ENCODE results near the gene AMMECR1L.

The AMMECR1L gene

GRCh38 chr2:127901339-127902056, 15.7 kb upstream of the AMMECR1L start:
- Histone ChIP-seq H3K9ac (ENCODE audit: low read depth, low read length, poor library complexity) (no peak overlapping the region), H3K27me3 (ENCODE audit: control insufficient read depth in 3 of 3, insufficient read depth in 3 of 3, low read depth in 1 of 3, low read length in 3 of 3) (peaks cover 0 to 9% (median 0%) of the 10 kb centered on the region in 3 experiments), H4K91ac (ENCODE audit: low read depth, low read length, poor library complexity) (no peak overlapping the region), H2BK15ac (ENCODE audit: low read length) (no peak overlapping the region), H2AK5ac (ENCODE audit: low read depth, low read length) (no peak overlapping the region), H2AFZ (ENCODE audit: low read length) (peak overlapping the region; percentile 35), H3K4me1 (ENCODE audit: control insufficient read depth in 2 of 2, insufficient read depth in 1 of 2, low read depth in 1 of 2, low read length in 2 of 2) (no peaks in the 10 kb centered on the region), H3K4ac (ENCODE audit: low read length) (no peak overlapping the region), H3K14ac (ENCODE audit: low read length) (no peak overlapping the region), H3K18ac (ENCODE audit: low read length) (no peak overlapping the region), H2BK12ac (ENCODE audit: low read length) (no peak overlapping the region), H3K23ac (ENCODE audit: low read depth, low read length, poor library complexity) (no peak overlapping the region), H3K79me1 (ENCODE audit: low read depth, low read length) (no peaks in the 10 kb centered on the region), H3K27ac (replicated peaks; ENCODE audit: low read length) (no peak overlapping the region), H3K9me3 (replicated peaks in 1 of 2; ENCODE audit: control insufficient read depth in 2 of 2, insufficient read depth in 1 of 2, low read depth in 1 of 2, low read length in 2 of 2) (peaks cover 0 to 2% of the 10 kb centered on the region in 2 donors), H3K36me3 (replicated peaks in 1 of 2; ENCODE audit: control insufficient read depth in 2 of 2, insufficient read depth in 2 of 2, low read length in 2 of 2) (no peaks in the 10 kb centered on the region), H3K4me3 (ENCODE audit: low read length in 2 of 2) (no peak overlapping the region), H3K4me2 (ENCODE audit: insufficient read depth, low read length, poor library complexity, severe bottlenecking) (no peak overlapping the region), H2BK120ac (ENCODE audit: low read depth, low read length) (no peak overlapping the region), H4K8ac (ENCODE audit: low read depth, low read length) (no peak overlapping the region), H2BK5ac (ENCODE audit: low read length) (no peak overlapping the region)
- no CpG with 5 or more reads among the region's 12 CpGs for whole genome bisulfite sequencing, 2 donors (ENCODE audit: extremely low coverage in 2 of 2, insufficient read length in 2 of 2, insufficient replicate concordance in 1 of 2)
- no peak for DNase-seq (ENCODE audit: low spot score)

DNA sequence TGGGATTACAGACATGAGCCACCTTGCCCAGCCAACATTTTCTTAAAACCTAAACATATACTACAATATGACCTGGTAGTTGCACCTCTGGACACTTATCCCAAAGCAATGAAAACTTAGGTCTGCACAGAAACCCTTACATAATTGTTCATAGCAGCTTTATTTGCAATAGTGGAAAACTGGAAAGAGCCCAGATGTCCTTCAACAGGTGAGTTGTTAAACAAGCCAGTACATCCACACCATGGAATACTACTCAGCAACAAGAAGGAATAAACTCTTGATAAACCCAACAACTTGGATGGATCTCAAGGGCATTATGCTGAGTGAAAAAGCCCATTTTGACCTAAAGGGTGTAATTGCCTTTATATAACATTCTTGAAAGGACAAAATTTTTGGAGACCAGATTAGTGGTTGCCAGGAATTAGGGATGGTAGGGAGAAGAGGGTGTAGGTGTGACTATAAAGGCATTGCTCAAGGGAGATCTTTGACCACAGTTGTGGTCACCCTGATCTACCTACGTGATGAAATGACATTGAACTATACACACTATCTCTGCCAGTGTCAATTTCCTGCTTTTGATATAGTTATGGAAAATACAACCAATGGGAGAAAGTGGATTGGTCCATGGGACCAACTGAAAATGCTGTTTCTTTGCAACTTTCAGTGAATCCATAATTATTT, 11.9 kb upstream of the AMMECR1L start:
- H3K27ac ChIP-seq (replicated peaks; ENCODE audit: low read length), result no peak overlapping the region
- H3K23ac ChIP-seq (ENCODE audit: low read depth, low read length, poor library complexity), result no peak overlapping the region
- H3K4me2 ChIP-seq (ENCODE audit: insufficient read depth, low read length, poor library complexity, severe bottlenecking), result no peak overlapping the region
- no peak overlapping the region for H2BK120ac ChIP-seq (ENCODE audit: low read depth, low read length)
- no peak for DNase-seq (ENCODE audit: low spot score)
- no peak overlapping the region for H2BK15ac ChIP-seq (ENCODE audit: low read length)
- H3K79me1 ChIP-seq (ENCODE audit: low read depth, low read length), result no peaks in the 10 kb centered on the region
- H3K27me3 ChIP-seq (ENCODE audit: control insufficient read depth in 3 of 3, insufficient read depth in 3 of 3, low read depth in 1 of 3, low read length in 3 of 3), result no peaks in the 10 kb centered on the region
- no peak overlapping the region for H3K18ac ChIP-seq (ENCODE audit: low read length)
- no peaks in the 10 kb centered on the region for H3K36me3 ChIP-seq (replicated peaks in 1 of 2; ENCODE audit: control insufficient read depth in 2 of 2, insufficient read depth in 2 of 2, low read length in 2 of 2)
- WGBS, 2 donors (ENCODE audit: extremely low coverage in 2 of 2, insufficient read length in 2 of 2, insufficient replicate concordance in 1 of 2), result no CpG with 5 or more reads among the region's 1 CpG
- no peak overlapping the region for H2BK12ac ChIP-seq (ENCODE audit: low read length)
- H3K4ac ChIP-seq (ENCODE audit: low read length), result no peak overlapping the region
- no peak overlapping the region for H3K14ac ChIP-seq (ENCODE audit: low read length)
- H2AFZ ChIP-seq (ENCODE audit: low read length), result no peak overlapping the region
- no peak overlapping the region for H2BK5ac ChIP-seq (ENCODE audit: low read length)
- H2AK5ac ChIP-seq (ENCODE audit: low read depth, low read length), result no peak overlapping the region
- H4K8ac ChIP-seq (ENCODE audit: low read depth, low read length), result no peak overlapping the region
- H3K4me1 ChIP-seq (ENCODE audit: control insufficient read depth in 2 of 2, insufficient read depth in 1 of 2, low read depth in 1 of 2, low read length in 2 of 2), result peaks cover 0 to 5% of the 10 kb centered on the region in 2 donors
- H3K4me3 ChIP-seq (ENCODE audit: low read length in 2 of 2), result no peak overlapping the region
- no peak overlapping the region for H3K9ac ChIP-seq (ENCODE audit: low read depth, low read length, poor library complexity)
- peaks cover 0 to 2% of the 10 kb centered on the region in 2 donors for H3K9me3 ChIP-seq (replicated peaks in 1 of 2; ENCODE audit: control insufficient read depth in 2 of 2, insufficient read depth in 1 of 2, low read depth in 1 of 2, low read length in 2 of 2)
- no peak overlapping the region for H4K91ac ChIP-seq (ENCODE audit: low read depth, low read length, poor library complexity)

- no peak overlapping the region for H3K9ac ChIP-seq (ENCODE audit: low read depth, low read length, poor library complexity)
- peak overlapping the region; percentile 18 for H3K4me2 ChIP-seq (ENCODE audit: insufficient read depth, low read length, poor library complexity, severe bottlenecking)
- no peak overlapping the region for H3K14ac ChIP-seq (ENCODE audit: low read length)
- no peak overlapping the region for H2BK15ac ChIP-seq (ENCODE audit: low read length)
- H2BK120ac ChIP-seq (ENCODE audit: low read depth, low read length), result no peak overlapping the region
- no peak overlapping the region for H3K4me3 ChIP-seq (ENCODE audit: low read length in 2 of 2)
- H3K4me1 ChIP-seq (ENCODE audit: control insufficient read depth in 2 of 2, insufficient read depth in 1 of 2, low read depth in 1 of 2, low read length in 2 of 2), result peaks cover 0 to 5% of the 10 kb centered on the region in 2 donors
- no peak overlapping the region for H4K91ac ChIP-seq (ENCODE audit: low read depth, low read length, poor library complexity)
- no peaks in the 10 kb centered on the region for H3K36me3 ChIP-seq (replicated peaks in 1 of 2; ENCODE audit: control insufficient read depth in 2 of 2, insufficient read depth in 2 of 2, low read length in 2 of 2)
- H2BK12ac ChIP-seq (ENCODE audit: low read length), result no peak overlapping the region
- DNase-seq (ENCODE audit: low spot score), result no peak
- peaks cover 0 to 2% of the 10 kb centered on the region in 2 donors for H3K9me3 ChIP-seq (replicated peaks in 1 of 2; ENCODE audit: control insufficient read depth in 2 of 2, insufficient read depth in 1 of 2, low read depth in 1 of 2, low read length in 2 of 2)
- H3K23ac ChIP-seq (ENCODE audit: low read depth, low read length, poor library complexity), result no peak overlapping the region
- peak overlapping the region; percentile 73 for H2BK5ac ChIP-seq (ENCODE audit: low read length)
- H4K8ac ChIP-seq (ENCODE audit: low read depth, low read length), result no peak overlapping the region
- H3K4ac ChIP-seq (ENCODE audit: low read length), result no peak overlapping the region
- H3K27me3 ChIP-seq (ENCODE audit: control insufficient read depth in 3 of 3, insufficient read depth in 3 of 3, low read depth in 1 of 3, low read length in 3 of 3), result no peaks in the 10 kb centered on the region
- H2AFZ ChIP-seq (ENCODE audit: low read length), result peak overlapping the region; percentile 37
- no peak overlapping the region for H2AK5ac ChIP-seq (ENCODE audit: low read depth, low read length)
- no CpG with 5 or more reads among the region's 5 CpGs for WGBS, 2 donors (ENCODE audit: extremely low coverage in 2 of 2, insufficient read length in 2 of 2, insufficient replicate concordance in 1 of 2)
- no peaks in the 10 kb centered on the region for H3K79me1 ChIP-seq (ENCODE audit: low read depth, low read length)
- no peak overlapping the region for H3K27ac ChIP-seq (replicated peaks; ENCODE audit: low read length)
- peak overlapping the region; percentile 37 for H3K18ac ChIP-seq (ENCODE audit: low read length)
These were observed 7.7 kb upstream of the AMMECR1L start for GRCh38 chr2:127893494-127893893.

DNA sequence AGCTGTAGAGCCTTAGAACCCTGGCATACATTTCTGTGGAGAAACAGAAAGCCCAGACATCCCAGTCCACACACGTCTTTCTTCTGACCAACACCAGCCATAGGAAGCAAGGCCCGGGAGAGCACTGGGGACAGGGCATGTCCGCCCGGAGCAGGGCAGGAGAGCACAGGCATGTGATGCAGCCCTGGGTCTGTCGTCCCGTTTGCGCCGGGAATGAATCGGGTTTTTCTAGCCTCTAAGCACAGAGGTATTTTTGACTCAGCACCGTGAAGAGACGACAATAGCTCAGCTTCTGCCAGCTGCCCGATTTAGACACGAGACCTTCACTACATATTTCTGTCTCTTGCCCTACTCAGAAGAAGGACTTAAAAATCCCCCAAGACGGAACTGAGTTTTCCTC, 7.3 kb upstream of the AMMECR1L start:
- Histone ChIP-seq H3K27ac (replicated peaks; ENCODE audit: low read length) (no peak overlapping the region), H3K14ac (ENCODE audit: low read length) (no peak overlapping the region), H3K4me3 (ENCODE audit: low read length in 2 of 2) (no peak overlapping the region), H3K4me1 (ENCODE audit: control insufficient read depth in 2 of 2, insufficient read depth in 1 of 2, low read depth in 1 of 2, low read length in 2 of 2) (peaks cover 0 to 5% of the 10 kb centered on the region in 2 donors), H2AFZ (ENCODE audit: low read length) (peak overlapping the region; percentile 37), H3K4me2 (ENCODE audit: insufficient read depth, low read length, poor library complexity, severe bottlenecking) (no peak overlapping the region), H3K4ac (ENCODE audit: low read length) (no peak overlapping the region), H3K9ac (ENCODE audit: low read depth, low read length, poor library complexity) (no peak overlapping the region), H2BK5ac (ENCODE audit: low read length) (peak overlapping the region; percentile 73), H4K8ac (ENCODE audit: low read depth, low read length) (no peak overlapping the region), H3K9me3 (replicated peaks in 1 of 2; ENCODE audit: control insufficient read depth in 2 of 2, insufficient read depth in 1 of 2, low read depth in 1 of 2, low read length in 2 of 2) (peaks cover 0 to 2% of the 10 kb centered on the region in 2 donors), H4K91ac (ENCODE audit: low read depth, low read length, poor library complexity) (no peak overlapping the region), H3K36me3 (replicated peaks in 1 of 2; ENCODE audit: control insufficient read depth in 2 of 2, insufficient read depth in 2 of 2, low read length in 2 of 2) (peaks cover 0 to 3% of the 10 kb centered on the region in 2 donors), H2AK5ac (ENCODE audit: low read depth, low read length) (no peak overlapping the region), H3K18ac (ENCODE audit: low read length) (peak overlapping the region; percentile 44), H2BK12ac (ENCODE audit: low read length) (no peak overlapping the region), H3K23ac (ENCODE audit: low read depth, low read length, poor library complexity) (peak overlapping the region; percentile 43), H3K27me3 (ENCODE audit: control insufficient read depth in 3 of 3, insufficient read depth in 3 of 3, low read depth in 1 of 3, low read length in 3 of 3) (no peaks in the 10 kb centered on the region), H3K79me1 (ENCODE audit: low read depth, low read length) (no peaks in the 10 kb centered on the region), H2BK120ac (ENCODE audit: low read depth, low read length) (no peak overlapping the region), H2BK15ac (ENCODE audit: low read length) (no peak overlapping the region)
- no peak for DNase-seq (ENCODE audit: low spot score)
- no CpG with 5 or more reads among the region's 14 CpGs for WGBS, 2 donors (ENCODE audit: extremely low coverage in 2 of 2, insufficient read length in 2 of 2, insufficient replicate concordance in 1 of 2)
